ENCODE data around the gene PRRX2. TPM values are rescaled to one million over a fixed set of nuclear protein-coding genes. Genes with fewer than 3 reads are reported as not detected.

Gene PRRX2
- total and polyA plus RNA-seq, 2 of the 4 experiments (the other 2 are of a cell fraction): 12.7 to 35.5 TPM

Other genes with a start within 250 kb of the PRRX2 start
- not detected in 2 replicates for gene C9orf50, start 44.5 kb upstream of the PRRX2 start, total RNA-seq (2012; rRNA removed)
- 0.09 and 0.20 TPM in 2 replicates for gene C9orf50, start 44.5 kb upstream of the PRRX2 start, polyA plus RNA-seq (2012; rRNA removed)
- 67.8 and 68.1 TPM in 2 replicates for gene NTMT1, start 39.5 kb upstream of the PRRX2 start, total RNA-seq (2012; rRNA removed)
- gene NTMT1, start 39.5 kb upstream of the PRRX2 start, polyA plus RNA-seq (2012; rRNA removed): 88.1 and 108 TPM in 2 replicates
- 9.4 and 9.7 TPM in 2 replicates for gene ASB6, start 23.5 kb upstream of the PRRX2 start, total RNA-seq (2012; rRNA removed)
- 28.9 and 31.4 TPM in 2 replicates for gene ASB6, start 23.5 kb upstream of the PRRX2 start, polyA plus RNA-seq (2012; rRNA removed)
- gene PTGES, start 87.4 kb downstream of the PRRX2 start, total RNA-seq (2012; rRNA removed): 2.8 and 3.2 TPM in 2 replicates
- gene PTGES, start 87.4 kb downstream of the PRRX2 start, polyA plus RNA-seq (2012; rRNA removed): 6.3 TPM in 2 replicates
- 15.6 and 16.4 TPM in 2 replicates for gene TOR1B, start 137.5 kb downstream of the PRRX2 start, total RNA-seq (2012; rRNA removed)
- gene TOR1B, start 137.5 kb downstream of the PRRX2 start, polyA plus RNA-seq (2012; rRNA removed): 20.5 and 21.0 TPM in 2 replicates
- 27.1 and 34.4 TPM in 2 replicates for gene TOR1A, start 158.5 kb downstream of the PRRX2 start, total RNA-seq (2012; rRNA removed)
- 67.5 and 74.2 TPM in 2 replicates for gene TOR1A, start 158.5 kb downstream of the PRRX2 start, polyA plus RNA-seq (2012; rRNA removed)
- 29.8 and 57.5 TPM in 2 replicates for gene C9orf78, start 169.6 kb downstream of the PRRX2 start, total RNA-seq (2012; rRNA removed)
- 36.7 and 46.0 TPM in 2 replicates for gene C9orf78, start 169.6 kb downstream of the PRRX2 start, polyA plus RNA-seq (2012; rRNA removed)
- gene USP20, start 169.8 kb downstream of the PRRX2 start, total RNA-seq (2012; rRNA removed): 3.8 and 4.4 TPM in 2 replicates
- gene USP20, start 169.8 kb downstream of the PRRX2 start, polyA plus RNA-seq (2012; rRNA removed): 21.6 and 26.4 TPM in 2 replicates

Data from IMR-90 (cell line).